ENCODE results near the gene MIB2.

DNA sequence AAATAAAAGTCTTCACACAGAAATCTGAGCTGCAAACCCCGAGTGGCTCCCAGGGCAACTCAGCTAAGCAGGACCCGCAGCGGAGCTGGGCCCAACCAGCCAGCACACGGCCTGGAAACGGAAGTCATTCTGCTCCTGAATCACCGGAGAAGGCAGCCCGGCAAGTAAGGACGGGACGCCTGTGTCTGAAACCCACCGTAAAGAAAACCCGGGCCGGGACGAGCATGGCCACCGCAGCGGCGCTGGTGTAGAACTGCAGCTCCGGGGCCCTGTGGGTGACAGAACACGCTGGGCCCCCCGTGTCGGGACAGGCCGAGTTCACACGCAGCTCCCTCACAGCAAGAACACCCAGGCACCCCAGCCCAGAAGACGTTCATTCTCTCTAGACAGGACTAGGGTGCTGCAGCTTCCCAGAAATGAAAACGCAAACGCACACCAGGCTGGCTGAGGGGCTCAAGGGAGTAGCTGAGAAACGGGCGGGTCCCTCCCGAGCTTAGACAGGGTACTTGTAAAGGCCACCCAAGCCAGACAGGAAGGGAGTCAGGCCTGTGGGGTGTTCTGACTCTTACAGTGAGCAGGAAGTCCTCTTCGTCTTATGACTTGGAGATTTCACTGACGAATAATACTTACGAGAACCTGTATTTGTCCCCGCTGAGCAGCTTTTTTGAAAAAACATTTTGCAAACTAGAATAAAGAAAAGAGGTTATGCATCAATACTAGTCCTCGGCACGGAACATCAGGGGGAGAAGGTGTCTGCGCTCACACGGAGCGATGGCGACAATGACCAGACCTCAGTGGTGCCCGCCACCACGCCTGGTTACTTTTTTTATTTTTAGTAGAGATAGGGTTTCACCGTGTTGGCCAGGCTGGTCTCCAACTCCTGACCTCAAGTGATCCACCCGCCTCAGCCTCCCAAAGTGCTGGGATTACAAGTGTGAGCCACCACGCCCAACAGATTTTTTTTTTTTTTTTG, 54.5 kb downstream of the MIB2 start:
- TF ChIP-seq, protein P1, sequence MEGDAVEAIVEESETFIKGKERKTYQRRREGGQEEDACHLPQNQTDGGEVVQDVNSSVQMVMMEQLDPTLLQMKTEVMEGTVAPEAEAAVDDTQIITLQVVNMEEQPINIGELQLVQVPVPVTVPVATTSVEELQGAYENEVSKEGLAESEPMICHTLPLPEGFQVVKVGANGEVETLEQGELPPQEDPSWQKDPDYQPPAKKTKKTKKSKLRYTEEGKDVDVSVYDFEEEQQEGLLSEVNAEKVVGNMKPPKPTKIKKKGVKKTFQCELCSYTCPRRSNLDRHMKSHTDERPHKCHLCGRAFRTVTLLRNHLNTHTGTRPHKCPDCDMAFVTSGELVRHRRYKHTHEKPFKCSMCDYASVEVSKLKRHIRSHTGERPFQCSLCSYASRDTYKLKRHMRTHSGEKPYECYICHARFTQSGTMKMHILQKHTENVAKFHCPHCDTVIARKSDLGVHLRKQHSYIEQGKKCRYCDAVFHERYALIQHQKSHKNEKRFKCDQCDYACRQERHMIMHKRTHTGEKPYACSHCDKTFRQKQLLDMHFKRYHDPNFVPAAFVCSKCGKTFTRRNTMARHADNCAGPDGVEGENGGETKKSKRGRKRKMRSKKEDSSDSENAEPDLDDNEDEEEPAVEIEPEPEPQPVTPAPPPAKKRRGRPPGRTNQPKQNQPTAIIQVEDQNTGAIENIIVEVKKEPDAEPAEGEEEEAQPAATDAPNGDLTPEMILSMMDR (IDR thresholded peaks at IDR 0.05) = no peak
- TF ChIP-seq, protein P2, sequence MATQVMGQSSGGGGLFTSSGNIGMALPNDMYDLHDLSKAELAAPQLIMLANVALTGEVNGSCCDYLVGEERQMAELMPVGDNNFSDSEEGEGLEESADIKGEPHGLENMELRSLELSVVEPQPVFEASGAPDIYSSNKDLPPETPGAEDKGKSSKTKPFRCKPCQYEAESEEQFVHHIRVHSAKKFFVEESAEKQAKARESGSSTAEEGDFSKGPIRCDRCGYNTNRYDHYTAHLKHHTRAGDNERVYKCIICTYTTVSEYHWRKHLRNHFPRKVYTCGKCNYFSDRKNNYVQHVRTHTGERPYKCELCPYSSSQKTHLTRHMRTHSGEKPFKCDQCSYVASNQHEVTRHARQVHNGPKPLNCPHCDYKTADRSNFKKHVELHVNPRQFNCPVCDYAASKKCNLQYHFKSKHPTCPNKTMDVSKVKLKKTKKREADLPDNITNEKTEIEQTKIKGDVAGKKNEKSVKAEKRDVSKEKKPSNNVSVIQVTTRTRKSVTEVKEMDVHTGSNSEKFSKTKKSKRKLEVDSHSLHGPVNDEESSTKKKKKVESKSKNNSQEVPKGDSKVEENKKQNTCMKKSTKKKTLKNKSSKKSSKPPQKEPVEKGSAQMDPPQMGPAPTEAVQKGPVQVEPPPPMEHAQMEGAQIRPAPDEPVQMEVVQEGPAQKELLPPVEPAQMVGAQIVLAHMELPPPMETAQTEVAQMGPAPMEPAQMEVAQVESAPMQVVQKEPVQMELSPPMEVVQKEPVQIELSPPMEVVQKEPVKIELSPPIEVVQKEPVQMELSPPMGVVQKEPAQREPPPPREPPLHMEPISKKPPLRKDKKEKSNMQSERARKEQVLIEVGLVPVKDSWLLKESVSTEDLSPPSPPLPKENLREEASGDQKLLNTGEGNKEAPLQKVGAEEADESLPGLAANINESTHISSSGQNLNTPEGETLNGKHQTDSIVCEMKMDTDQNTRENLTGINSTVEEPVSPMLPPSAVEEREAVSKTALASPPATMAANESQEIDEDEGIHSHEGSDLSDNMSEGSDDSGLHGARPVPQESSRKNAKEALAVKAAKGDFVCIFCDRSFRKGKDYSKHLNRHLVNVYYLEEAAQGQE (IDR thresholded peaks at IDR 0.05; ENCODE audit: insufficient read depth in 1 of 2, low read depth in 2 of 2, low read length in 1 of 2) = no peak
- TF ChIP-seq POLR2AphosphoS5 (IDR thresholded peaks at IDR 0.05; ENCODE audit: low read depth, low read length) (no peak), TCF7L2 (IDR thresholded peaks at IDR 0.05; ENCODE audit: low read depth, low read length) (no peak), SIN3A (IDR thresholded peaks at IDR 0.05; ENCODE audit: borderline replicate concordance, insufficient read depth, low read depth, low read length) (no peak)
